HG02943 (cell line): Measurements from ENCODE around the gene UBE2F.
"Not testable (repeated sequence)": the region's sequence is repeated elsewhere in the genome, so short reads cannot be mapped to it uniquely, and the experiment has no call there.

ENCODE experiments used
- ATAC-seq: cut with Tn5 transposase; IDR thresholded peaks from one replicate; pipeline ENCODE4 v1.9.1; 2021; ENCODE audit warnings: mild to moderate bottlenecking, low read depth, moderate library complexity; ENCODE audit not compliant: unreplicated experiment

The UBE2F gene

GRCh38 chr2:237977380-237977779 is 10.6 kb downstream of the UBE2F start:
- ATAC-seq: peak; percentile 57

GRCh38 chr2:237978058-237978712 is 11.4 kb downstream of the UBE2F start:
- ATAC-seq: no peak

- no peak for ATAC-seq
These were observed 12.5 kb downstream of the UBE2F start for GRCh38 chr2:237979331-237979730.

DNA sequence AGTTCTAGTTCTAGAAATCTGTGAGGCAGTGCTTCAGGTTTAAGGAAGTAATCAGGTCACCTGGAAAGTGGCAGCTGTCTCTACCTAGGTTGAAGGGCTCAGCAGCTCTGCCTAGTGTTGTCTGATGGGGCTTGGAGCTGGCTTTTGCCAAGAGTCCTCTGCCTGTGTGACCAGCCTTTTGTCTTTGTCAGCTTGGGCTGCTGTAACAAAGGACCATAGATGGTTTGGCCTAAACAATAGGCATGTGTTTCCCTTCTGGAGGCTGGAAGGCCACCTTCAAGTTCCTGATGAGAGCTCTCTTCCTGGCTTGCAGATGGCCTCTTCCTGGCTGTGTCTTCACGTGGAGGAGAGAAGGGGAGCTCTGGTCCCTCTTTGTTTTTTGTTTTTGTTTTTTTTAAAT is 13.3 kb downstream of the UBE2F start:
- no peak for ATAC-seq

- ATAC-seq: no peak
These were observed 13.9 kb downstream of the UBE2F start for GRCh38 chr2:237980751-237981150.

DNA sequence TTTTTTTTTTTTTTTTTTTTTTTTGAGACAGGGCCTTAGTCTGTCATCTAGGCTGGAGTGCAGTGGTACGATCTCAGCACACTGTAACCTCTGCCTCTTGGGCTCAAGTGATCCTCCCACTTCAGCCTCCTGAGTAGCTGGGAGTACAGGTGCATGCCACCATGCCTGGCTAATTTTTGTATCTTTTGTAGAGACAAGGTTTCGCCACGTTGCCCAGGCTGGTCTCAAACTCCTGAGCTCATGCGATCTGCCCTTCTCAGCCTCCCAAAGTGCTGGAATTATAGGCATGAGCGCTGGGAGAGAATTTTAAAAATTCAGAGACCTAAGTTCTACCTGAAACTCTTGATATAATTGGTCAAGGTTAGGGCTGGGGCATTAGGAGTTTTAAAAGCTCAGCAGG is 14.8 kb downstream of the UBE2F start:
- not testable (repeated sequence) for ATAC-seq

- ATAC-seq: no peak
These were observed 15.4 kb downstream of the UBE2F start for GRCh38 chr2:237982039-237982725.

GRCh38 chr2:237983922-237984321 is 17.1 kb downstream of the UBE2F start:
- ATAC-seq: no peak

GRCh38 chr2:237987268-237987667 is 20.5 kb downstream of the UBE2F start:
- ATAC-seq: no peak

GRCh38 chr2:237993701-237994100 is 26.9 kb downstream of the UBE2F start:
- no peak for ATAC-seq

DNA sequence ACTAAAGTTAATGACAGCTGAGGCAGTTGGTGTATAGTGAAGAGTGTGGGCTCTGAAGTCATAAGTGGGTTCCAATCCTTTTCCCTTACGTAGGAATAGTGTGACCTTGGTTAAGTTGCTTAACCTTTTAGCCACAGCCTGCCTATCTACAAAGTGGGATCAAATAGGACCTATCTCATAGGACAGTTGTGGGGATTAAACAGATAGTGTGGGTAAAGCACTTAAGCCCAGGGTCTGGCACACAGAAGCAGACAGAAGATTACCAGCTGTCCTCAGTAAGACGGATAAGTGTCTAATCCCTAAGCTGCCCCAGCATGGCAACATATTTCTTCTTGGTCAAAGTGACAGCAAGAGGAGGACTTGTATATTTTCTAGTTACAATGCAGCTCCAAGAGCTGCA is 28.2 kb downstream of the UBE2F start:
- no peak for ATAC-seq

GRCh38 chr2:237996021-237996593 is 29.3 kb downstream of the UBE2F start:
- no peak for ATAC-seq

- no peak for ATAC-seq
These were observed 30.7 kb downstream of the UBE2F start for GRCh38 chr2:237997521-237997920.

DNA sequence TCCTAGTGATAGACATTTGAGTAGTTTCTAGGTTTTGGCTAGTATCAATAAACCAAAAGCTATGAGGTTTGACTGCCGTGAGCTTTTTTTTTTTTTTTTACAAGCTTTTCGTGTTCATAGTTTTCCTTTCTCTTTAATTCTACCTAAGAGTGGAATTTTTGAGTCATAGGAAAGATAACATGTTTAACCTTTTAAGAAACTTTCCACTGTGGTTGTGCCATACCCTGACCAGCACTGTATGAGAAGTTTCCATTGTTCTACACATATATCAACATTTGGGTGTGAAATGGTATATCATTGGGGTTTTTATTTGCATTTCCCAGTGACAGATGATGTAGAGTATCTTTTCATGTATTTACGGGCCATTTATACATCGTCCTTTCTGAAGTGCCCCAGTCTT is 31.7 kb downstream of the UBE2F start:
- ATAC-seq: no peak

- ATAC-seq: no peak
These were observed 36.6 kb downstream of the UBE2F start for GRCh38 chr2:238003234-238004031.

DNA sequence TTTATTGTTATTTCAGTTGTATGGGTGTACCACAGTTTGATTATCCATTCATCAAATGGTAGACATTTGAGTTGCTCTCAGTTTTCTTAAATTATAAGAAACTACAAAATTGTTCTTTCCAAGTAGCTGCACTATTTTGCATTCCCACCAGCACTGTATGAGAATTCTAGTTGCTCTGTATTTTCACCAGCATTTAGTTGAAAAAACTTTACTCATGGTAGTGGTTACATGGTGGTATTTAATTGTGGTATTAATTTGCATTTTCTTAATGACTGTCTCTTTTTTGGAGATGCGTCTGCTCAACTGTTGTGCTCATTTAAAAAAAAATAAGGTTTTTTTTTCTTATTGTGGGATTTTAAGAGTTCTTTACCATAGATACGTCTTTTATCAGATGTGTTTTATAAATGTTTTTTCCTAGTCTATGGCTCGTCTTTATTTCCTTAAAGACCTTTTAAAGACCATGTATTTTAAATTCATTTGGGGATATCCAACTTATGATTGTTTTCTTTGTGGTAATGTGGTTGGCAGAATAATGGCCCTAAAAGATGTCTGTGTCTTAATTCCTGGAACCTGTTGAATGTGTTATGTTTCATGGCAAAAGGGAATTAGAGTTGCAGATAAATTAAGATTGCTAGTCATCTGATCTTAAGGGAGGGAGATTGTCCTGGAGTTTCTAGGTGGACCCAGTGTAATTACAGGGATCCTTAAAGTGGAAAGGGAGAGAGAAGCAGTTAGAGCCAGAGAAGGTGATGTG is 37.4 kb downstream of the UBE2F start:
- ATAC-seq: no peak

DNA sequence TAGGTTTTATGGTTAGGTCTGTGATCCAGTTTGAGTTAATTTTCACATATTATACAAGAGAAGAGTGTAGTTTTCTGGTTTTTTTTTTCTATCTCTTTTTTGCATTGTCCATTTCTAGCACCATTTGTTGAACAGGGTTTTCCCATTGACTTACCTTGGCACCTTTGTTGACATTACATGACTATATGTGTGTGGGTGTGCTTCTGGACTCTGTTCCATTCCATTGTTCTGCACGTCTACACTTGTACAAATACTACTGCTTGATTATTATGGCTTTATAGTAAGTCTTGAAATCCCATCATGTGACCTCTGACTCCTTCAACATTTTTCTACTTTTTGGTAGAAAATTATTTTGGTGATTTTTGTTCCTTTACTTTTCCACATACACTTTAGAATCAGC is 38.7 kb downstream of the UBE2F start:
- no peak for ATAC-seq

GRCh38 chr2:238006510-238006909 is 39.7 kb downstream of the UBE2F start:
- no peak for ATAC-seq

- no peak for ATAC-seq
These were observed 41.1 kb downstream of the UBE2F start for GRCh38 chr2:238007924-238008323.

- ATAC-seq: no peak
These were observed 42.7 kb downstream of the UBE2F start for GRCh38 chr2:238009563-238009962.
